Upper lobe of left lung (tissue), 4 donors: ENCODE results near the gene RFC1.

ENCODE experiments used
- CTCF ChIP-seq, 6 experiments: fragments of 450-650 bp in 4 of 6; fragments of 200-600 bp in 2 of 6; sonication (generic) in 2 of 6; IDR thresholded peaks; one replicate each; pipeline ENCODE4 v1.5.1; 2016 to 2019; ENCODE audit warnings: antibody characterized with exemption in 6 of 6
- EP300 ChIP-seq, 4 donors: sonication (generic); formaldehyde crosslinking; IDR thresholded peaks; one replicate each; pipeline ENCODE4 v1.5.1; 2017; ENCODE audit warnings: antibody characterized with exemption in 4 of 4, control low read depth in 2 of 4
- POLR2A ChIP-seq, 4 donors: fragments of 450-650 bp; IDR thresholded peaks; one replicate each; pipeline ENCODE4 v1.5.1; 2016 to 2017; ENCODE audit warnings: antibody characterized with exemption in 4 of 4, mild to moderate bottlenecking in 2 of 4
- POLR2AphosphoS5 ChIP-seq, 2 donors: sonication (generic); formaldehyde crosslinking; IDR thresholded peaks; one replicate each; pipeline ENCODE4 v1.5.1; 2017; ENCODE audit warnings: antibody characterized with exemption in 2 of 2

DNA sequence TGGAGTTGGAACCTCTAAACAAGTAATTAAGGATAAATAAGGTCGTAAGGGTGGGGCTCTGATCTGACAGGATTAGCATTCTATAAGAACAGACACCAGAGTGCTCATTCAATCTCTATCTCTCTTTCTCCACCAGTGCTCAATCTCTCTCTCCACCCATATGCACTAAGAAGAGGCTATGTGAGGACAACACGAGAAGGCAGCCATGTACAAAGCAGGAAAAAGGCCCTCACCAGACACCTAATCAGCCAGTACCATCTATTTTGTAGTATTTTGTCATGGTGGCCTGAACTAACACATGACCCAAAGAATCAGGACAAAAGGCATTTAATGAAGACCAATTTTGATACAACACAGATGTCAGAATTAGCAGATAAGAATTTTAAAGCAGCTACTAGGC is 16.8 kb downstream of the RFC1 start:
- TF ChIP-seq CTCF (IDR thresholded peaks at IDR 0.05) (no peak), EP300 (IDR thresholded peaks at IDR 0.05) (no peak), POLR2A (IDR thresholded peaks at IDR 0.05) (no peak), POLR2AphosphoS5 (IDR thresholded peaks at IDR 0.05) (no peak)
